ENCODE results near the gene TPMT. TPM values are rescaled to one million over a fixed set of nuclear protein-coding genes. Genes with fewer than 3 reads are reported as not detected.

The TPMT gene
- total RNA-seq, 1 experiment from 2014 or later = 8.3 TPM

DNA sequence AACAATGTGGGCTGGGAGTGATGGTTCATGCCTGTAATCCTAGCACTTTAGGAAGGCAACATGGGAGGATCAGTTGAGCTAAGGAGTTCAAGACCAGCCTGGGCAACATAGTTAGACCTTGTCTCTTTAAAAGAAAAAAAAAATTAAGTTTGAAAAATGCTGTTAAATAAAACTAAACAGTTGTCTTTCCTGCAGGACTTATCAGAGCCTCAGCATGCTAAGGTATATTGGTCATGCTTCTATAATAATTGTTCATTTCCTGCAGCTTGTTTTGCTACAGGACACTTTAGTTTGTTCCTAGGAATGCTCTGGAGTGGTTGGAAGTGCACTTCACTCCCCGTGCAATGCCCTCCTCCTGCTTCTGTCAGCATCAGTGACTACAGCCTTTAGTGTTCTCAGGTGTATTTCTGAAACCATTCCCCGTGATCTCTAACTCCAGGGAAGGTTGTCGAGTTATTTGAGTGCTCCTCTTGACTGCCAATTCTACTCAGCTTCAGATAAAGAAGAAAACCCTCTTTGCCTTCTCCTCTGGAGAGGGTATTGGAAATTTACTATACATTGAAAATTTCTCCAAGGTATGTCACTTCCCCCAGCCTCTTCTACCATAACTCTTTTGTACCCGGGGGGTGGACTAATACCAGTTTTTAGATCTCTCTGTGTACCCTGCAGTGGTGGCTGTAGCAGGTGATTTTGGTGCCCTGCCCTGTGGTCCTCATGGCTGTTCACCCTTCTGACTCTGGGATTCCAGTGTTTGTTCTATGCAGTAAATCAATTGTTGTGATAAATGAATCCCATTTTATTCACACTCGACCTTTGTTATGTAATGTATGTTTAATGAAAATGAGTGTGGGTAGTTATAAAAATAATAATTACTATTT lies 66.2 kb downstream of the TPMT start:
- Histone ChIP-seq H3K9me3 (ENCODE audit: low read depth, low read length, poor library complexity, severe bottlenecking) (no peaks in the 10 kb centered on the region), H3K4me3 (ENCODE audit: low read depth, low read length, poor library complexity, severe bottlenecking) (no peak overlapping the region), H3K36me3 (ENCODE audit: insufficient read depth, low read length, poor library complexity, severe bottlenecking) (no peaks in the 10 kb centered on the region), H3K27ac (ENCODE audit: low read depth, low read length, poor library complexity, severe bottlenecking) (no peak overlapping the region), H3K4me1 (ENCODE audit: insufficient read depth, low read length, poor library complexity, severe bottlenecking) (no peaks in the 10 kb centered on the region), H3K27me3 (replicated peaks; ENCODE audit: insufficient read depth, low read depth, low read length, poor library complexity) (no peaks in the 10 kb centered on the region)
- DNase-seq (ENCODE audit: low spot score) = no peak
- TF ChIP-seq CTCF (conservative IDR thresholded peaks at IDR 0.05; ENCODE audit: low read depth, low read length) = no peak
- ChIA-PET POLR2A (ENCODE audit: low non-redundant PET) (no interaction called here), CTCF (no interaction called here)
- intact Hi-C loops (cut with micrococcal nuclease; ENCODE audit: unreplicated experiment) = no loop called here
- no TSS peak for BruUV-seq (replicated peaks)

DNA sequence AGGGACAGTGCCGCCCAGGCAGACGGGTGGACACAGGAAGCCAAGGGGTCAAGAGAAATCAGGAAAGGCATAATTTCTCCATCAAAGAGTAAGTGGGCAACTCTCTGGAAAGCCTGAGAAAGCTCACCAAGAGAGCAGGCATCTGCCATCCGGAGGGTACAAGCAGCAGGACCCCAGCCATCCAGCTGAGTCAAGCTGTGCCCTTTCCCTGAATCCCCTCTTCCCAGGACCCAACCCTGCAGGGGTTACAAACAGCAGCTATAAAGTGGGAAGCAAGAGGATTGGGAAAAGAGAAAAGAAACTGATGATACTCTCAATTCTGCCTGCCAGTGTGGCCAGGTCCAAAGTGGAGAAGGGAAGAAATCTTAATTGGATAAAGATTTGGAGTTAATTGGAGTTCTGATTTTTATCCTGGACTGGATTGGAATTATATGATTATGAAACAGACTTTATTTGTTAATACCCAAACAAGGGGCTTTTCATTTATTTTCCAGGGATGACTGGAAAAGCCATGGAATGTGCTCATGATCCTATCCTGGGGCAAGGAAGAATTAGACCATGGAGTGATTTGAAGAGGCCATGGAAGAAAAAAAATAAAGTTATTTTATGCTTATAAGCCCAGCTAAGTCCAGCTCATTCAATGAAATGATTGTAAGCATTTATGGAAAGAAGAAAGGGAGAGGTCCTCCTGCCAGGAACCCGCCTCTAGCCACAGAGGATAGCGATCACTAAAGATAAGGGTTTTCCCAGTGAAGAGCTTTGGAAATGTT lies 67.3 kb downstream of the TPMT start:
- TF ChIP-seq CTCF (conservative IDR thresholded peaks at IDR 0.05; ENCODE audit: low read depth, low read length) (no peak), EZH2 (IDR thresholded peaks at IDR 0.05; ENCODE audit: borderline replicate concordance, low read depth, low read length, poor library complexity, severe bottlenecking) (no peak)
- no peak overlapping the region for H3K27ac ChIP-seq (ENCODE audit: low read depth, low read length, poor library complexity, severe bottlenecking)
- H3K4me1 ChIP-seq (ENCODE audit: insufficient read depth, low read length, poor library complexity, severe bottlenecking) = no peaks in the 10 kb centered on the region
- intact Hi-C loops (cut with micrococcal nuclease; ENCODE audit: unreplicated experiment) = no loop called here
- no peaks in the 10 kb centered on the region for H3K27me3 ChIP-seq (replicated peaks; ENCODE audit: insufficient read depth, low read depth, low read length, poor library complexity)
- ChIA-PET CTCF (no interaction called here), POLR2A (ENCODE audit: low non-redundant PET) (no interaction called here)
- H3K4me3 ChIP-seq (ENCODE audit: low read depth, low read length, poor library complexity, severe bottlenecking) = no peak overlapping the region
- no peaks in the 10 kb centered on the region for H3K9me3 ChIP-seq (ENCODE audit: low read depth, low read length, poor library complexity, severe bottlenecking)
- BruUV-seq (replicated peaks) = no TSS peak
- DNase-seq (ENCODE audit: low spot score) = no peak
- H3K36me3 ChIP-seq (ENCODE audit: insufficient read depth, low read length, poor library complexity, severe bottlenecking) = no peaks in the 10 kb centered on the region

DNA sequence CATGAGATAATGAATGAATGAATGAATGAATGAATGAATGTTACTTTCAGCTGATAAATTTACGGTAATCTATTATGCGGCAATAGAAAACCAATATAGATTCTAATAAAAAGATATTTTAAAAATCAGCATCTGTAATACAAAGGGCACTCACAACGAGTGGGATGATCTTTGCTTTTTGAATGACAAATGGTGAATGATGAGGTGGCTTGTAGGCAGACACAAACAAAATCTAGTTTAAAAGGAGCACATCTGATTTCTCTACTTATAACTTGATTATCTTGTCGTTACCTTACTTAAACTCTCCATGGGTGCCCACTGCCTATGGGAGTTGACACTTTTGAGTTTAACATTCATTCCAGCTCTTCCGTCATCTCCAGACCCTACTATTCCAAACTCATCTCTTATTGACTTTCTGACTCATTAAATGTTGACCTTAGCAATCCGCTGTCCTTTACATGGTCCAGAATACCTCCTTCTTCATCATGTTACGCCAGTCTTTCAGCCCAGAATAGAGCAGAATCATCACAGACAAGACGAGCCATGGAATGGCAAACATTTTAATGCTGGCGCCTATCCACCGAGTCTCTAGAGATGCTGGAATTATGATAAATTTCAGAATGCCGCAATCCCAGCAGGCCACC lies 73.7 kb downstream of the TPMT start:
- DNase-seq (ENCODE audit: low spot score) = no peak

More for the DNA sequence above, 73.7 kb downstream of the TPMT start:
- Histone ChIP-seq H3K27me3 (replicated peaks; ENCODE audit: insufficient read depth, low read depth, low read length, poor library complexity) (no peaks in the 10 kb centered on the region), H3K36me3 (ENCODE audit: insufficient read depth, low read length, poor library complexity, severe bottlenecking) (no peaks in the 10 kb centered on the region), H3K4me3 (ENCODE audit: low read depth, low read length, poor library complexity, severe bottlenecking) (no peak overlapping the region), H3K4me1 (ENCODE audit: insufficient read depth, low read length, poor library complexity, severe bottlenecking) (no peaks in the 10 kb centered on the region), H3K27ac (ENCODE audit: low read depth, low read length, poor library complexity, severe bottlenecking) (no peak overlapping the region), H3K9me3 (ENCODE audit: low read depth, low read length, poor library complexity, severe bottlenecking) (no peaks in the 10 kb centered on the region)
- BruUV-seq (replicated peaks) = no TSS peak
- intact Hi-C loops (cut with micrococcal nuclease; ENCODE audit: unreplicated experiment) = no loop called here
- TF ChIP-seq EZH2 (IDR thresholded peaks at IDR 0.05; ENCODE audit: borderline replicate concordance, low read depth, low read length, poor library complexity, severe bottlenecking) (no peak), CTCF (conservative IDR thresholded peaks at IDR 0.05; ENCODE audit: low read depth, low read length) (no peak)
- POLR2A ChIA-PET (ENCODE audit: low non-redundant PET) = no interaction called here
- CTCF ChIA-PET = no interaction called here
